Kidney (tissue), 14 donors: ENCODE results near the gene MACROD2. TPM values are rescaled to one million over a fixed set of nuclear protein-coding genes. Genes with fewer than 3 reads are reported as not detected.

ENCODE experiments used
- DNase-seq, 5 donors: peaks; one replicate each; pipeline ENCODE4 v3.0.0-alpha.2; 2013 to 2020
- FAIRE-seq: peaks from 2 replicates; lab custom pipeline; 2012; peaks lifted over from hg19 to GRCh38; lab: Jason Lieb, UNC
- H3K27ac ChIP-seq, 2 donors: one replicate each; pipeline ENCODE4 v1.7.0; 2013; ENCODE audit warnings: low read depth in 2 of 2, low read length in 2 of 2, inconsistent platforms in 1 of 2
- H3K27me3 ChIP-seq: one replicate; pipeline ENCODE4 v1.7.1; 2013; ENCODE audit warnings: low read length, inconsistent platforms; ENCODE audit not compliant: control insufficient read depth, insufficient read depth
- H3K36me3 ChIP-seq, 3 donors: one replicate each; pipeline versions ENCODE4 v1.7.0 to v1.7.1; 2013; ENCODE audit warnings: low read length in 3 of 3, control low read depth in 1 of 3, inconsistent platforms in 1 of 3; ENCODE audit not compliant: insufficient read depth in 3 of 3, control insufficient read depth in 2 of 3
- H3K4me1 ChIP-seq, 3 donors: one replicate each; pipeline versions ENCODE4 v1.7.0 to v1.7.1; 2013; ENCODE audit warnings: low read length in 3 of 3, inconsistent platforms in 1 of 3, low read depth in 1 of 3; ENCODE audit not compliant: control insufficient read depth in 2 of 3, insufficient read depth in 2 of 3
- H3K4me3 ChIP-seq, 3 donors: one replicate each; pipeline versions ENCODE4 v1.7.0 to v1.8.1; 2013; ENCODE audit warnings: low read length in 3 of 3, control low read depth in 1 of 3, inconsistent platforms in 1 of 3
- H3K9ac ChIP-seq, 3 donors: one replicate each; pipeline versions ENCODE4 v1.7.0 to v1.7.1; 2013; ENCODE audit warnings: low read length in 3 of 3, control low read depth in 1 of 3, inconsistent platforms in 1 of 3
- H3K9me3 ChIP-seq, 3 donors: one replicate each; pipeline versions ENCODE4 v1.7.0 to v1.7.1; 2013; ENCODE audit warnings: low read length in 3 of 3, control low read depth in 1 of 3, inconsistent platforms in 1 of 3; ENCODE audit not compliant: control insufficient read depth in 2 of 3, insufficient read depth in 1 of 3
- CTCF ChIP-seq: IDR thresholded peaks from 3 replicates; pipeline ENCODE4 v1.5.1; 2012; ENCODE audit warnings: mild to moderate bottlenecking, moderate library complexity, borderline replicate concordance; ENCODE audit not compliant: insufficient read depth; ENCODE audit errors: extremely low read depth
- intact Hi-C: fragments of 100-400 bp; cut with DNase I; formaldehyde crosslinking; loops from one replicate; pipeline ENCODE4 v1.11.1; 2022
- polyA plus RNA-seq: library from polyadenylated mRNA; stranded (reverse); fragments of 350-450 nt; fragmentation: Illumina TruSeq; extraction: RNeasy Lipid Tissue Mini Kit (QIAGEN cat#74804); gene quantifications from one replicate; pipeline ENCODE4 v1.2.3, GENCODE V29; 2014; ENCODE audit warnings: low read depth, low replicate concordance; ENCODE audit not compliant: insufficient read depth
- total RNA-seq: library from RNA; stranded (reverse); fragmentation: NEBNext Ultra II Directional; extraction: Animal tissue kit (Norgen Biotek cat#: 25700); gene quantifications from one replicate; pipeline ENCODE4 v1.2.1, GENCODE V29; 2021
- donor health status: control.
- donor health status: control.
- donor health status: control.
- donor health status: control.
- donor health status: control.
- donor health status: DM: yes; HTN: yes; CAD: no.
- donor health status: Normal renal cell carcinoma (clear cell type).

MACROD2 gene
- total and polyA plus RNA-seq, 2 donors from 2014 or later = 3.0 to 10.0 TPM

GRCh38 chr20:15253431-15253830 lies 1258.1 kb downstream of the MACROD2 start:
- H3K36me3 ChIP-seq = no peaks in the 10 kb centered on the region
- H3K27me3 ChIP-seq = no peaks in the 10 kb centered on the region
- no peak overlapping the region for H3K4me3 ChIP-seq
- no peak overlapping the region for H3K9ac ChIP-seq
- no peak for FAIRE-seq
- no peaks in the 10 kb centered on the region for H3K4me1 ChIP-seq
- intact Hi-C loops = no loop called here
- no peak for DNase-seq
- no peak overlapping the region for H3K27ac ChIP-seq
- H3K9me3 ChIP-seq = no peaks in the 10 kb centered on the region
- no peak for TF ChIP-seq CTCF

GRCh38 chr20:15256676-15257568 lies 1261.6 kb downstream of the MACROD2 start:
- Histone ChIP-seq H3K27ac (no peak overlapping the region), H3K9me3 (no peaks in the 10 kb centered on the region), H3K4me3 (no peak overlapping the region), H3K27me3 (no peaks in the 10 kb centered on the region), H3K4me1 (no peaks in the 10 kb centered on the region), H3K9ac (no peak overlapping the region), H3K36me3 (no peaks in the 10 kb centered on the region)
- DNase-seq (peak in 2 of 5 donors; percentile 56 to 65), FAIRE-seq (no peak)
- intact Hi-C loops = no loop called here
- TF ChIP-seq CTCF = no peak

GRCh38 chr20:15257569-15257870 lies 1262.2 kb downstream of the MACROD2 start:
- H3K27ac ChIP-seq = no peak overlapping the region
- no peak overlapping the region for H3K9ac ChIP-seq
- H3K4me3 ChIP-seq = no peak overlapping the region
- H3K27me3 ChIP-seq = no peaks in the 10 kb centered on the region
- FAIRE-seq (no peak), DNase-seq (no peak)
- intact Hi-C loops = no loop called here
- no peaks in the 10 kb centered on the region for H3K9me3 ChIP-seq
- TF ChIP-seq CTCF = no peak
- no peaks in the 10 kb centered on the region for H3K36me3 ChIP-seq
- H3K4me1 ChIP-seq = no peaks in the 10 kb centered on the region
